ENCODE measurements around the gene PWWP2B.

The PWWP2B gene

DNA sequence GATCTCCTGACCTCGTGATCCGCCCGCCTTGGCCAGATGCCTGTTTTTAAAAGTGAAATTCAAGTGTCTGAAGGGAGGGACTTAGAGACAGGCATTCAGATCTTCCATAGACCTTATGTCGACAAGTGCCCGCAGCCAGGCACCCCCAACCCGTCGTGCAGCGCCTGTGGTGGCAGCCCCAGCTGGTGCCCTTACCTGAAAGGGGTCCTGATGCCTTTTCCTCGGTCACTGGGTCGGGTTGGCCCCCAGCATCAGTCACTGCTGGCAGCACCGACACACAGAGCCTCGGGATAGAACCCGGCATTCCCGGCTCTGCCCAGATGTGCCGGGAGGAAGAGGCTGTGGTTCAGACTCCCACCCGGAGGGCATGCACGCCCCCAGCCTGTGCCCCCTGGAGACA, 41.7 kb upstream of the PWWP2B start:
- peaks cover 4% of the 10 kb centered on the region for H3K27me3 ChIP-seq (ENCODE audit: control insufficient read depth, insufficient read depth, low read length)
- no peak overlapping the region for H3K9ac ChIP-seq (ENCODE audit: low read depth, low read length)
- no peaks in the 10 kb centered on the region for H3K4me1 ChIP-seq (ENCODE audit: control insufficient read depth, insufficient read depth, low read length)
- no peaks in the 10 kb centered on the region for H3K36me3 ChIP-seq (ENCODE audit: control insufficient read depth, insufficient read depth, low read length)
- no peak overlapping the region for H3K27ac ChIP-seq (ENCODE audit: low read depth, low read length)
- H3K4me3 ChIP-seq (ENCODE audit: low read depth, low read length): no peak overlapping the region
- H3K9me3 ChIP-seq (ENCODE audit: control insufficient read depth, insufficient read depth, low read length): no peaks in the 10 kb centered on the region

DNA sequence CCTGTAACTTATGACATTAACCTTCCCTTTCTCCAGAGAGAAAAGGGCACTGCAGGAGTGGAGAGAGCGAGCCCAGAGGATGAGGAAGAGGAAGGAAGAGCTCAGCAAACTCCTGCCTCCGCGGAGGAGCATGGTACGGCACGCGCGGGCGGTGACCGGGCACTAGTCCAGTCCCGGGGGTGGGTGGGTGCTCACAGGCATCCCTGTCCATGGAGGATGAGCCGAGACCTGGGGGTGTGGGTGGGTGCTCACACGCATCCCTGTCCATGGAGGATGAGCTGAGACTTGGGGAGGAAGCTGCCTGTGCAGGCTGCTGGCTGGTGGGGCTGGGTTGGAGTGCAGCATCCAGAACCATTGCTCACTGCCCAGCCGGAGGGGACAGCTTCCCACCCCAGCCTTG, 41.2 kb upstream of the PWWP2B start:
- Histone ChIP-seq H3K27me3 (ENCODE audit: control insufficient read depth, insufficient read depth, low read length) (peaks cover 4% of the 10 kb centered on the region), H3K4me1 (ENCODE audit: control insufficient read depth, insufficient read depth, low read length) (no peaks in the 10 kb centered on the region), H3K9ac (ENCODE audit: low read depth, low read length) (no peak overlapping the region), H3K36me3 (ENCODE audit: control insufficient read depth, insufficient read depth, low read length) (no peaks in the 10 kb centered on the region), H3K4me3 (ENCODE audit: low read depth, low read length) (no peak overlapping the region), H3K9me3 (ENCODE audit: control insufficient read depth, insufficient read depth, low read length) (no peaks in the 10 kb centered on the region), H3K27ac (ENCODE audit: low read depth, low read length) (no peak overlapping the region)

DNA sequence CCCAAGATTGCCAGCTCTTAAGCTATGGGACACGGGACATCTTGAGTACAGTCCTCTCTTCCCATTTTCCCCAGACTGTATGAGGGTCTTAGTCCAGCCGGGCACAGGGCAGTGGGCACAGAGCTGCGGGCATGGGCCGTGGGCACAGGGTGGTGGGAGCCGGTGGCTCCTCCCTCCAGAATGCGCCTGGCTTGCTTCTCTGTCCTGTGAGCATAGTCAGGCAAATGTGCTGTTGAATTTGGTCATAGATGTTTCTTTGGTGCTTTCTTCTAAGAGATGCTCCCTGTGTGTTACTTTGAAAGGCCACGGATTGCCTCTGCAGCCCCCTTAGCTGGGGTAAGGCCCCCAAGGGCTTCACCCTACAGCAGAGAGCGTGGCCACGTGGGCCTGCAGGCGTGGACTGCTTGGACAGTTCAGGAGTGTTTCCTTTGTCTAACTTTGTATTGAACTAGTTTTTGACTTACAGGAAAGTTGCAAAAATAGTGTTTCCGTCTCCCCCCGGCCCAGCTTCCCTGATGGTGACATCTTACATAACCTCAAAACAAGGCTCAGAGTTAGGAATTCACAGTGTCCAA, 40.3 kb upstream of the PWWP2B start:
- Histone ChIP-seq H3K4me1 (ENCODE audit: control insufficient read depth, insufficient read depth, low read length) (no peaks in the 10 kb centered on the region), H3K27me3 (ENCODE audit: control insufficient read depth, insufficient read depth, low read length) (no peaks in the 10 kb centered on the region), H3K36me3 (ENCODE audit: control insufficient read depth, insufficient read depth, low read length) (no peaks in the 10 kb centered on the region), H3K9ac (ENCODE audit: low read depth, low read length) (no peak overlapping the region), H3K27ac (ENCODE audit: low read depth, low read length) (no peak overlapping the region), H3K4me3 (ENCODE audit: low read depth, low read length) (no peak overlapping the region), H3K9me3 (ENCODE audit: control insufficient read depth, insufficient read depth, low read length) (no peaks in the 10 kb centered on the region)

DNA sequence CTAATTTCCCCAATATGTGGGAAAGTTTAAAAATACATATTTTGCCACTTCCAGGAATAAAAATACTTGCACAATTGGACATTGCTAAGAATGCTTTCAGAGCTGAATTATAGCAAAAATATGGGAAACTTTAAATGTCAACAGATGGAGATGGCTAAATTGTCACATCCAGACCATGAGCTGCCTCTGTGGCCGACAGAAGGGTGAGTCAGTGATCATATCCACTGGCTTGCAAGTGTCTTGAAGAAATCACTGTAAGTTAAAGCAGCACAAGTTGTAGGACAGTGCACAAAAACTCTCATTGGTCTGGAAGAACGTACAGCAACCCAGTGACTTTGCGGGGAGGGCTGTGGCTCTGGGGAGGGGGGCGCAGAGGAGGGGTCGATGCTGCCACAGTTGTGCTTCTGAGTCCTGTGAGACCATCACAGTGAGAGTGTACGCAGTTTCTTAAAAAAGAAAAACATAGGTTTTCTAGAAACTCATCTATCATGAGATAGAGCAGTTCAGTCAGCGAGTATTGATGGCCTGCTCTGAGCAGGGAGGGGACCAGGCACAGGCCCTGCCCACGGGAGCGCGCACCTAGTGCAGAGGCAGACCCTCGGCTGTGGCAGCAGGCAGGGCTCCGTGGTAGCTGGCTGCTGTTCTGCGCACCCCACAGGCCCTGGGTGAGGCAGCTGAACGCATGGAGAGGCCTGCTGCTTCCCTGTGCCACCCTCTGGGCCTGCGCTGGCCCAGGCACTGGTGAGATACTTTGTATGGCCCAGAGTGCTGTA, 39.5 kb upstream of the PWWP2B start:
- no peaks in the 10 kb centered on the region for H3K9me3 ChIP-seq (ENCODE audit: control insufficient read depth, insufficient read depth, low read length)
- H3K27ac ChIP-seq (ENCODE audit: low read depth, low read length): no peak overlapping the region
- H3K27me3 ChIP-seq (ENCODE audit: control insufficient read depth, insufficient read depth, low read length): no peaks in the 10 kb centered on the region
- H3K36me3 ChIP-seq (ENCODE audit: control insufficient read depth, insufficient read depth, low read length): no peaks in the 10 kb centered on the region
- H3K4me1 ChIP-seq (ENCODE audit: control insufficient read depth, insufficient read depth, low read length): no peaks in the 10 kb centered on the region
- H3K4me3 ChIP-seq (ENCODE audit: low read depth, low read length): no peak overlapping the region
- no peak overlapping the region for H3K9ac ChIP-seq (ENCODE audit: low read depth, low read length)

- H3K27me3 ChIP-seq (ENCODE audit: control insufficient read depth, insufficient read depth, low read length): no peaks in the 10 kb centered on the region
Observed at GRCh38 chr10:132359305-132360040, 37.5 kb upstream of the PWWP2B start.

DNA sequence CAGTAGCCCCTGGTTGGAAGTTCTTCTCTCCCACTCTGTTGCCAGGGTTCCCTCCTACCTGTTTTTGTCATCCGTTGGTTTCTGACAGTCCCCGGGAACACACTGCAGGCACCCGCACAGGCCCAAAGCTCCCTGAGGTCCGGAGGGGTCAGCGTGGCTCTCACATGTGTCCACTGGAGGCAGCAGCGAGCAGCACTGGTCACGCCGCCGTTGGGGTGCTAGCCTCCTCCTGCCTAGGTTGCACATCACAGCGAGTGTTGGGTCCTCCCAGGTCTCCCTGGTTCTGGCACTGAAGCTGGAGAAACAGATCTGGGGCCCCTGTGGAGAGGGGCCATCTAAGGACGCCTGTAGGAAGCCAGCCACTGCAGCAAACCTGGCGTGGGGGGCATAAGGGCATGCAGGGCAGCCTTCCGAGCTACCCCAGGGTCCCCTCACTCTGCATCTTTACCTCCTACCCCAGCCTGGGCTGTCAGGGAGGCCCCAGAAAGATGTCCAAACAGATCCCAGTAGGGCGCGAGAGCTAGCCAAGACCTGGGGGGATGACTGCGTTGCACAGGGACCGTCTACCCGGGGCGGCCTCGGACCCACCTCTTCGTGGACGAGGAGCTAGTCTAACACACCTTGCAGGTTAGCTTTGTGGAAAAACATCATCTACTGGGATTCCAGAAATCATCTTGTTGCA, 36.1 kb upstream of the PWWP2B start:
- H3K4me1 ChIP-seq (ENCODE audit: control insufficient read depth, insufficient read depth, low read length): no peaks in the 10 kb centered on the region
- no peaks in the 10 kb centered on the region for H3K9me3 ChIP-seq (ENCODE audit: control insufficient read depth, insufficient read depth, low read length)
- H3K27ac ChIP-seq (ENCODE audit: low read depth, low read length): no peak overlapping the region
- no peak overlapping the region for H3K9ac ChIP-seq (ENCODE audit: low read depth, low read length)
- no peak overlapping the region for H3K4me3 ChIP-seq (ENCODE audit: low read depth, low read length)
- no peaks in the 10 kb centered on the region for H3K36me3 ChIP-seq (ENCODE audit: control insufficient read depth, insufficient read depth, low read length)
- no peaks in the 10 kb centered on the region for H3K27me3 ChIP-seq (ENCODE audit: control insufficient read depth, insufficient read depth, low read length)

More at GRCh38 chr10:132359305-132360040, 37.5 kb upstream of the PWWP2B start:
- Histone ChIP-seq H3K9ac (ENCODE audit: low read depth, low read length) (no peak overlapping the region), H3K4me3 (ENCODE audit: low read depth, low read length) (no peak overlapping the region), H3K4me1 (ENCODE audit: control insufficient read depth, insufficient read depth, low read length) (no peaks in the 10 kb centered on the region), H3K9me3 (ENCODE audit: control insufficient read depth, insufficient read depth, low read length) (no peaks in the 10 kb centered on the region), H3K27ac (ENCODE audit: low read depth, low read length) (no peak overlapping the region), H3K36me3 (ENCODE audit: control insufficient read depth, insufficient read depth, low read length) (no peaks in the 10 kb centered on the region)

- Histone ChIP-seq H3K4me3 (ENCODE audit: low read depth, low read length) (no peak overlapping the region), H3K4me1 (ENCODE audit: control insufficient read depth, insufficient read depth, low read length) (no peaks in the 10 kb centered on the region), H3K36me3 (ENCODE audit: control insufficient read depth, insufficient read depth, low read length) (no peaks in the 10 kb centered on the region), H3K9ac (ENCODE audit: low read depth, low read length) (no peak overlapping the region), H3K27me3 (ENCODE audit: control insufficient read depth, insufficient read depth, low read length) (no peaks in the 10 kb centered on the region), H3K27ac (ENCODE audit: low read depth, low read length) (no peak overlapping the region), H3K9me3 (ENCODE audit: control insufficient read depth, insufficient read depth, low read length) (no peaks in the 10 kb centered on the region)
Observed at GRCh38 chr10:132361581-132362101, 35.4 kb upstream of the PWWP2B start.

DNA sequence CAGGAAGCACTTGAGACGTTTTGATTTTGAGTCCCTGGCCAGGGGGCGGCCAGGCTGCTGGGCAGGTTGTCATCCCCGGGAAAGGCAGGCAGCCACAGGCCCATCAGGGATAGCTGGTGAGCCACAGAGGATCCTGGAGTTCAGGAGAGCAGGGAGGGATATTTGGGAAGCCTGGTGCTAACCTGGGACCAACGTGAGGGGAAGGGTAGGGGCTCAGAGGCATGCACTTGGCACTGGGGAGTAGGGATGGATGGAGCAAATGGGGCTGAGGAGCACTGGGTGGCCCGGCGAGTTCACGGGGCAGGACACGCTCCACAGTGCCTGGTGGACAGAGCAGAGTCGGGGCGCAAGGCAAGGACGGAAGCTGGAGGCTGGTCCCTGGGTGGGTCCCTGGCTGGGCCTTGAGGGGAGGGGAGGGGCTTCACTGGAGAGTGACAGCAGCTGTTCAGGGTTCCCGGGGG, 34.8 kb upstream of the PWWP2B start:
- Histone ChIP-seq H3K9ac (ENCODE audit: low read depth, low read length) (no peak overlapping the region), H3K4me3 (ENCODE audit: low read depth, low read length) (no peak overlapping the region), H3K27me3 (ENCODE audit: control insufficient read depth, insufficient read depth, low read length) (no peaks in the 10 kb centered on the region), H3K9me3 (ENCODE audit: control insufficient read depth, insufficient read depth, low read length) (no peaks in the 10 kb centered on the region), H3K36me3 (ENCODE audit: control insufficient read depth, insufficient read depth, low read length) (no peaks in the 10 kb centered on the region), H3K27ac (ENCODE audit: low read depth, low read length) (no peak overlapping the region), H3K4me1 (ENCODE audit: control insufficient read depth, insufficient read depth, low read length) (no peaks in the 10 kb centered on the region)

DNA sequence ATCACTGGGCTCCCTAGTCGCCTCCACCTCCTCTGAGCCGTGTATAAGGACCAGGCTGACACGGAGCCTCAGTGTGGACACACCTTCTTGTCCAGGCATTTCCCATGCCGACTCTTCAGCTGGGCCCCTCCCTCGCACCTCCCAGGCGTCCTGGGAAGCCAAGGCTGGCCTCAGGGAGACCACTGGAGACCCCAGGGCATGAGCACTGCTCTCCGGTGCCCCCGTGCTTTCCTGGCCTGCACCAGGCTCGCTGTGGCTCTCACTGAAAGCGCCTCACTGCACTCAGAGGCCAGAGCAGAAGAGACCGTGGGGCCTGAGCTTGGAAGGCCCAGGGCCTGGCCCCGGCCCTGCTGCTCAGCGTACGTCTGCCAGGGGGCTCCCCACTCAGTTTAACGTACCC, 33.6 kb upstream of the PWWP2B start:
- Histone ChIP-seq H3K9ac (ENCODE audit: low read depth, low read length) (no peak overlapping the region), H3K4me3 (ENCODE audit: low read depth, low read length) (no peak overlapping the region), H3K36me3 (ENCODE audit: control insufficient read depth, insufficient read depth, low read length) (no peaks in the 10 kb centered on the region), H3K27me3 (ENCODE audit: control insufficient read depth, insufficient read depth, low read length) (no peaks in the 10 kb centered on the region), H3K27ac (ENCODE audit: low read depth, low read length) (no peak overlapping the region), H3K4me1 (ENCODE audit: control insufficient read depth, insufficient read depth, low read length) (no peaks in the 10 kb centered on the region), H3K9me3 (ENCODE audit: control insufficient read depth, insufficient read depth, low read length) (no peaks in the 10 kb centered on the region)

DNA sequence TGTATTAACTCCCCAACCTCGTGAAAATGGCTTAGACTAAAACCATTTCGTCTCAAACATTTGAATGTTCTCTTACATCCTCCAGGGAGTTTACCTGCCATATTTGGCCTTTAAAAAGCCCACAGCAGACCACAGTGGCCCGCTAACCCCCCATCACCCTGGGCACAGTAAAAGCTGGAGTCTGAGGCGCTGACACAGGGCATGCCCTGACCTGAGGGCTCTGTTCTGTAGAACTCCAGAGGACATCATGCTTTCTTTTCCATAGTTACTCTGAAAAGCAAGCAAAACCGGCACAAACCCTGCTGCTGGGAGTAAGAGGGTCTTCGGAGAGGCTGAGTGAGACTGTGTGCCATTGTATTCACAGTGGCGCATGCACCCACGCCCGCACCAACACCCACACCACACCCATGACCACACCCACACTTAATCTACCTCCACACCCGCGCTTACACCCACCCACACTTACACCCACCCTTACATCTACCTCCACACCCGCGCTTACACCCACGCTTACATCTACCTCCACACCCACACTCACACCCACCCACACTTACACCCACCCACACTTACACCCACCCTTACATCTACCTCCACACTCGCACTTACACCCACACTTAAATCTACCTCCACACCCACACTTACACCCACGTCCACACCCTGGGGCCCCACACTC, 32.9 kb upstream of the PWWP2B start:
- Histone ChIP-seq H3K9ac (ENCODE audit: low read depth, low read length) (no peak overlapping the region), H3K36me3 (ENCODE audit: control insufficient read depth, insufficient read depth, low read length) (no peaks in the 10 kb centered on the region), H3K4me3 (ENCODE audit: low read depth, low read length) (no peak overlapping the region), H3K27me3 (ENCODE audit: control insufficient read depth, insufficient read depth, low read length) (no peaks in the 10 kb centered on the region), H3K27ac (ENCODE audit: low read depth, low read length) (no peak overlapping the region), H3K9me3 (ENCODE audit: control insufficient read depth, insufficient read depth, low read length) (no peaks in the 10 kb centered on the region), H3K4me1 (ENCODE audit: control insufficient read depth, insufficient read depth, low read length) (no peaks in the 10 kb centered on the region)
